GM19193 (cell line): Measurements from ENCODE around the gene MYB.

ENCODE experiments used
- POLR2A ChIP-seq: IDR thresholded peaks from 4 replicates; pipeline ENCODE4 v1.6.1; 2011; ENCODE audit not compliant: insufficient read depth, insufficient read length; ENCODE audit errors: extremely low read depth

Gene MYB

GRCh38 chr6:135221505-135221904 is 40.4 kb downstream of the MYB start:
- no peak for TF ChIP-seq POLR2A

GRCh38 chr6:135222623-135223022 is 41.5 kb downstream of the MYB start:
- no peak for TF ChIP-seq POLR2A

GRCh38 chr6:135224037-135224647 is 43.0 kb downstream of the MYB start:
- no peak for TF ChIP-seq POLR2A

- TF ChIP-seq POLR2A: no peak
Measured at GRCh38 chr6:135225911-135226310, 44.8 kb downstream of the MYB start.

GRCh38 chr6:135226537-135226936 is 45.4 kb downstream of the MYB start:
- TF ChIP-seq POLR2A: no peak

- no peak for TF ChIP-seq POLR2A
Measured at GRCh38 chr6:135227349-135227748, 46.2 kb downstream of the MYB start.

- TF ChIP-seq POLR2A: no peak
Measured at GRCh38 chr6:135227758-135228157, 46.6 kb downstream of the MYB start.

- no peak for TF ChIP-seq POLR2A
Measured at GRCh38 chr6:135228486-135228885, 47.4 kb downstream of the MYB start.

GRCh38 chr6:135229996-135230395 is 48.9 kb downstream of the MYB start:
- TF ChIP-seq POLR2A: no peak

- no peak for TF ChIP-seq POLR2A
Measured at GRCh38 chr6:135230711-135231468, 49.8 kb downstream of the MYB start.

GRCh38 chr6:135231469-135231844 is 50.3 kb downstream of the MYB start:
- no peak for TF ChIP-seq POLR2A

GRCh38 chr6:135233686-135234491 is 52.8 kb downstream of the MYB start:
- TF ChIP-seq POLR2A: no peak

- no peak for TF ChIP-seq POLR2A
Measured at GRCh38 chr6:135234492-135234780, 53.3 kb downstream of the MYB start.

- TF ChIP-seq POLR2A: no peak
Measured at GRCh38 chr6:135235716-135236115, 54.6 kb downstream of the MYB start.

GRCh38 chr6:135236319-135236718 is 55.2 kb downstream of the MYB start:
- TF ChIP-seq POLR2A: no peak

GRCh38 chr6:135236732-135237131 is 55.6 kb downstream of the MYB start:
- TF ChIP-seq POLR2A: no peak
